ENCODE data around the gene SCT. TPM values are rescaled to one million over a fixed set of nuclear protein-coding genes. Genes with fewer than 3 reads are reported as not detected.
"Not testable (repeated sequence)": the region's sequence is repeated elsewhere in the genome, so short reads cannot be mapped to it uniquely, and the experiment has no call there.

Gene SCT
- total and polyA plus RNA-seq, 2 of the 8 experiments (the other 6 are each of a cell fraction or from before 2014, with no cell fraction given) = 1.7 to 2.0 TPM

DNA sequence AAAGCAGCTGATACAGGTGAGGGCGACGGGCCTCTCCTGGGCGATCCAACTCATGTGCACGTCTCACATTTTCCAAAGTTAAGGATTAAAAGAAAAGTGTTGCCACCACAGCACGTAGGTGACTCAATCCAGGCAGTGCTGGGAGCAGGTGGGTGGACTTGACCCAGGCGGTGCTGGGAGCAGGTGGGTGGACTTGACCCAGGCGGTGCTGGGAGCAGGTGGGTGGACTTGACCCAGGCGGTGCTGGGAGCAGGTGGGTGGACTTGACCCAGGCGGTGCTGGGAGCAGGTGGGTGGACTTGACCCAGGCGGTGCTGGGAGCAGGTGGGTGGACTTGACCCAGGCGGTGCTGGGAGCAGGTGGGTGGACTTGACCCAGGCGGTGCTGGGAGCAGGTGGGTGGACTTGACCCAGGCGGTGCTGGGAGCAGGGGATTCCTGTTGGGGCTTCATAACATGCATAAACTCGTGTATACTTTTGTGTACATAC lies 20.7 kb upstream of the SCT start:
- CTCF ChIA-PET (ENCODE audit: partially characterized antibody); H2AFZ ChIP-seq (ENCODE audit: low read length); H3K79me2 ChIP-seq (ENCODE audit: control insufficient read depth in 1 of 2, insufficient read depth in 2 of 2, low read length in 2 of 2); H3K4me2 ChIP-seq (ENCODE audit: insufficient read depth in 1 of 2, low read depth in 2 of 2, low read length in 2 of 2); H3K9ac ChIP-seq (replicated peaks in 1 of 4; ENCODE audit: extremely low read depth in 1 of 4, low read depth in 3 of 4, low read length in 3 of 4); H2BK15ac ChIP-seq (ENCODE audit: low read length); H2BK12ac ChIP-seq (ENCODE audit: low read depth, low read length); FAIRE-seq; H4K20me1 ChIP-seq (replicated peaks in 1 of 2; ENCODE audit: control insufficient read depth in 1 of 2, insufficient read depth in 2 of 2, low read length in 2 of 2); H3K56ac ChIP-seq (replicated peaks; ENCODE audit: insufficient read length, low read depth, low read length); H2BK20ac ChIP-seq (ENCODE audit: low read length); H3K27me3 ChIP-seq (replicated peaks in 1 of 4; ENCODE audit: control insufficient read depth in 3 of 4, extremely low read depth in 1 of 4, insufficient read depth in 3 of 4, low read length in 3 of 4); H3K23ac ChIP-seq (ENCODE audit: insufficient read length); H3K23me2 ChIP-seq (ENCODE audit: low read depth, low read length); H3K14ac ChIP-seq (ENCODE audit: insufficient read length); H3K79me1 ChIP-seq (ENCODE audit: low read depth, low read length); H3K27ac ChIP-seq (ENCODE audit: low read depth, low read length); H2AK5ac ChIP-seq (ENCODE audit: low read depth, low read length); H2BK120ac ChIP-seq (replicated peaks; ENCODE audit: low read depth, low read length); H4K91ac ChIP-seq (replicated peaks; ENCODE audit: insufficient read length, low read length); DNase-seq (ENCODE audit: low read depth in 1 of 2, low spot score in 2 of 2); H3K4me1 ChIP-seq (replicated peaks in 1 of 4; ENCODE audit: control insufficient read depth in 3 of 4, insufficient read depth in 4 of 4, low read length in 3 of 4); H4K5ac ChIP-seq (ENCODE audit: insufficient read length, low read depth, low read length); H3K4me3 ChIP-seq (ENCODE audit: extremely low read depth in 1 of 4, insufficient read depth in 2 of 4, low read depth in 3 of 4, low read length in 4 of 4); H3K4ac ChIP-seq (replicated peaks; ENCODE audit: insufficient read length, low read depth, low read length); H3K9me3 ChIP-seq (ENCODE audit: insufficient read depth in 2 of 2, low read depth in 1 of 2, low read length in 1 of 2); H2BK5ac ChIP-seq (ENCODE audit: low read depth, low read length); H3K18ac ChIP-seq (ENCODE audit: extremely low read depth, low read length); H4K8ac ChIP-seq (ENCODE audit: extremely low read depth, insufficient read depth, low read length): not testable (repeated sequence)
- H3K36me3 ChIP-seq (ENCODE audit: control insufficient read depth in 2 of 4, insufficient read depth in 4 of 4, low read length in 3 of 4) = peaks cover 0 to 11% (median 5%) of the 10 kb centered on the region in 4 experiments; a peak in 4 of 8 replicates
- 92% methylated on average over 8 of the region's 14 CpGs; no CpG with 5 or more reads in 1 of the 2 experiments for WGBS, 2 experiments (ENCODE audit: extremely low coverage in 1 of 2, insufficient coverage in 1 of 2, insufficient read length in 1 of 2, insufficient replicate concordance in 2 of 2, low coverage in 1 of 2, low lambda C conversion rate in 2 of 2, missing lambda C conversion rate in 1 of 2)
- POLR2A ChIA-PET (ENCODE audit: partially characterized antibody) = interaction anchor here (0.6 to 4.2 kb wide), 6 partner anchors 8 to 190 kb away, joined by 3 to 19 read pairs (median 4); no protein-coding TSS in a partner anchor
